GM21576 (cell line): ENCODE results near the gene NPRL2.

Experiments used
- ATAC-seq: cut with Tn5 transposase; IDR thresholded peaks from one replicate; pipeline ENCODE4 v1.9.1; 2021; ENCODE audit warnings: mild to moderate bottlenecking, moderate library complexity; ENCODE audit not compliant: unreplicated experiment

The NPRL2 gene

DNA sequence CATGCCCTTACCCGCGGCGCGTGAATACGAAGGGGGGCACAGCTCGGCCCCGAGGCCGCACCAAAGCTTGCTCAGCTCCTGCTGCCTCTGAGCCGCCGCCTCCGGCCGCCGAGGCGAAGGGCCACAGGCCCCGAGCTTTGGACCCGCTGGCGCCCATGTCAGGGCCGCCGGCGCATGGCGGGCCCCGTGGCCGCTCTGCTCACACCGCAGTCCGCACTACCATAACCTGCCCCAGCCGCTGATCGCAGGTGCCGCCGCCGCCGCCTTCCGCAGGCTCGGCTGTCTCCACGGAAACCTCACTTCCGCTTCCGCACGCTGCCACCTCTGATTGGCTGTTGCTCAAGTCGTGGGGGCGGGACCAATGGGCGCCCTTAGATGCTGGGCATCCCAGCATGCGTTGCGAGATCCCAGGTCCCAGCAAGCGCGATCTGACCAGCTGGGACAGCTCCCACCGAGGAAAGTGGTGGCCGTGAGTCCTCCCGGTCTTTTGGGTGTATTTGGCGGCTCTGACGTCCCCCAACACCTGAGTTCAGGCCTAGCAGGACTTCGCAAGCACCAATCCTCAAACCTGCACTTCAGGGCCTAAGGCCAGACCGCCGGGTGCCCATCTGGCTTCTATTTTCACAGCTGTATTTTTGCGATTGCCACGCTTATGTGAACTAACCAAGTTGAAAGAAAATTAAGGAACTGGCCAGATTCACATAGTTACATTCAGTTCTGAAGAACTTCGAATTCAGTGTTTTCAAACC is 22.5 kb downstream of the NPRL2 start, which contains the start of gene TUSC2:
Gene TUSC2, minus strand, starts transcription at position 281 of the 749 bp plus-strand sequence. Its CDS starts 124 bp downstream, at position 157.
- ATAC-seq: peak; percentile 86

DNA sequence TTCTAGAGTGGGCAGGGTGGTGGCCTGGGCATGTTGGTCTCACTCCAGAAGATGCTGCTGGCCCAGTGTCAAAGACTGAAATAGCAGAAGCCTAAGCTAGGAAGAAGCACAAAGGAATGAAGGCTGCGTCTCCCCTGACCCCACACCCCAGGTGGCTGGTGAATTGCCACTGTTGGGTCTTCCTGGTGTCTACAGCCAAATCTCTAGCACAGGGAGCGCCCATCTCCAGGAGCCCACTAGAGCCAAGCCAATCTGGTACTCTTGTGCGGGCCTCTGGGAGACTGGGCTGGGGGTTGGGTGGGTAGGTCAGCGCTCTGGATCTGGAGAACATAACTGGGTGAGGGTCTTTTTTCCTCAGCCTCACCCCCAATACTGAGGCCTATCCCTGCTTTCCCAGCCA is 23.4 kb downstream of the NPRL2 start:
- no peak for ATAC-seq

- no peak for ATAC-seq
These were observed 24.4 kb downstream of the NPRL2 start for GRCh38 chr3:50326182-50326541.

- no peak for ATAC-seq
These were observed 24.9 kb downstream of the NPRL2 start for GRCh38 chr3:50325497-50326181.

- ATAC-seq: no peak
These were observed 25.5 kb downstream of the NPRL2 start for GRCh38 chr3:50325113-50325480.

DNA sequence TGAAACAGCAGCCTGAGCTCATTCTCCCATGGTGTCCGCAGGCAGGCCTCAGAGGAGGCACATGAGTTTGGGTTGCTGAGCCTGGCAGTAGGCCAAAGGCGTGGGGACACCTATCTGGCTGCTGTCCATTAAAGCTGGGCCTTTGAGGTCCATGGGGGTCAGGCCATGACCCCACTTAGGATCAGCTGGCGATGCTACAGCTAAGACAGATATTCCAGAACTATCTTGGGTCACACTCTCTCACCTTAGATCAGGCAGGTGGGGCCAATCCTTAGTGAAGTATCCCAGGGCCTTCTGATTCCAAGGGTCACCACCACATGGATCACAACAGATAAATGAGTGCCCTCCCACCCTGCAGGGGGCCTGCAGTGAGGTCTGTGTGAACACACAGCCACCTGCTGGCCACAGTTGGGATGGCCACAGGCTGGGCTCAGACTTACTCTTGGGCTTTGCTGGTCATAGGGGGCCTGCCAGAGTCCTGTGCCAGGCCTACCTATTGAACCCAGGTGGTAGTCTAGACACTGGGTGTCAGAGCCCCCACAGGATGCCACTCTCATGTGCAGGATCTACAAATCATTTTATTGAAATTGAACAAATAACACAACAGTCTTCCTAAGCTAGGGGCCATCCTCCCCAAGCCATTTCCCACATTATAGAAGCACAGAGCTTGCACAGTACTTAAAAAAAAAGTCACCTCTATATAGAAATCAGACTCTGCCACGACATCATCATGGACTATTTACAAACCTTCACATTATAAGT is 26.0 kb downstream of the NPRL2 start:
- no peak for ATAC-seq

DNA sequence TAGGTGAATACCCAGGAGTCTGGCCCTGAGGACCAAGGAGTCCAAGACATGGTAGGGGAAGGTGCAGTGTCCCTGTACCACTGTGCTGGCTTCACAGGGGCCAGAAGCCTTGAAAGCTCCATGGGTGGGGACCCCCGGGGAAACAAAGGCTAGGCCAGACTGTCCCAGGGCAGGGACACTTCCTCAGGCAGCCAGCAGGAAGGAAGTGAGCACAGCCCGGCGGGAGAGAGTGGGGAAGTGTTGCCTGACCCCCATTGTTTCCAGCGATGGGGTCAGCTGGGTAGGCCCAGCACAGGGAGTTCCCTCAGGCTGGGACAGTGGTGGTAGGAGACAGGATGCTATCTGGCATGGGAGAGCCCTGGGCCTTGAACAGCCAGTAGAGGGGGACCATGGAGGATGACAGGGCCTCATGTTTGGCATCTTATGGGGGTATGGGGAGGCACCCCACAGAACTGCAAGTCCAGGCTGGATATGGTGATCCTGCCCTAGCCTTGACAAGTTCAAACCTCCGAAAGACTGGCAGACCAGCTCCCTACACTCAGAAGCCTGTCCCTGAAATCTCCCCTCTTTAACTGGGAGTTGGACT is 26.9 kb downstream of the NPRL2 start:
- no peak for ATAC-seq

GRCh38 chr3:50323092-50323600 is 27.4 kb downstream of the NPRL2 start:
- ATAC-seq: no peak

DNA sequence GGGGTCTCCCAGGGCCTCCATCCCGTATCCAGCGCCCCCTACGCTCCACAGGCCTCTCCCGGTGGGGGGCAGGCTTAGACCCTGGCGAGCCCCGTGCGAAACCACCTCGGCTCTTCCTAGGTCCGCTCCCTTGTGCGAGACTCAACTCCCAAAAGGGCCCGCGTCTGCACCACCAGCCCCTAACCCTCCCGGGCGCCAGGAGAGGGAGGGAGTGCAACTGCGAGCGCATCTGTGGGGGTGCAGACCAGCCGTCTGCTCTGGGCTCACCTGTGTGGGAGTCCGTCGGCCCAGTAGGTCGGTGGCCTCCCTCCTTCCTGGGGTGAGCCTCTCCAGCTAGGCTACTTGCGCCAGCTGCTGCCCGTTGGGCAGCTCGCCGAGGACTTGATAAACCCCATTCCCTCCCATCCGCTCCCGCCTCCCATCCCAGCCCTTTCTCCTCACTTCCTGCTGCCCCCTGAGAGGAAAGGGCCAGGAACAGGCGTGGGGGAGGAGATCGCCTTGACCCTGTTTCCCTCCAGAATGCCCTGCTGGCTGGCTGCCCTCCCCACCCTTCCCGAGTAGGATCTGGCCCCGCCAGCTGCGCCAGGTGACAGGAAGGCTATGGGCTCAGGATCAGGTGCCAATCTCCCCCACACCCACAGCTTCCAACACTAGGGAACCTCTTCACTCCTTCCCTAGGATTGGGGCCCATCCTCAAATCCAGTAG is 28.0 kb downstream of the NPRL2 start, which contains the start of gene HYAL2:
Gene HYAL2, minus strand, starts transcription at position 360 of the 706 bp plus-strand sequence. CDS start 2,256 bp downstream, outside the sequence.
- ATAC-seq: no peak

DNA sequence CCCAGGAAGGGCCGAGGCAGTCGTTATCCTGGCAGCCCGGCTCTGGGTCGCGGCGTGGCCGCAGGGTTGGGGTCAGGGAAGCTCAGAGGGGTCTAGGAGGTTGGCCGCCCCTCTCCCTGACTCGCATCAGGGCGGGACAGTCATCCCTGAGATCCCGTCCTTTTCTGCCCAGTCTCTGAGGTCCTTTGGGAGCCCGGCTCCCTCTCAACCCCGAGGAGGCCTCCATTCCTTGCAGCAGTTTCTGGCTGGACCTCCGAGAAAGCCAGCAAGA is 28.5 kb downstream of the NPRL2 start:
- no peak for ATAC-seq

GRCh38 chr3:50321336-50322114 is 29.1 kb downstream of the NPRL2 start:
- ATAC-seq: peak; percentile 61

DNA sequence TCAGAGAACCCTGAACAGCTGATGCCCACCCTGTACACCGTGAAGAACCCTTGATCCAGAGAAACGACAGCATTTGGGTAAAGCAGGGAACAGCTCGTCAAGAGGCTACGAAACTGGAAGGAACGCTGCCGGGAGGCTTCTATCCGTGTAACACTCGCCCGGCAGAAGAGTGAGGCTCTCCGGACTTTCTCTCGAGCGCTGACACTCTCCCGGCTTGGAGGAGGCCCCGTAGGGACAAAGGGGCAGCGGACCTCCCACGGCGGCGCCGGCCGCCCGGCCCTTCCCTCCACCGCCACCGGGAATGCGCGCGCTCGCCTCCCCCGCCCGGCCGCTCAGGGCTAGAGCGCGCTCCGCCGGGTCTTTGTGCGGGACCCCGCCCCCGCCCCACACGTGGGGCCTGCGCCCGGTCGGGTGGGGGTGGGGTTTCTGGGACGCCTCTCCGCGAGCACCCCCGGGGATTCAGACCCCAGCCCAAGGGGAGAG is 29.7 kb downstream of the NPRL2 start:
- peak; percentile 37 for ATAC-seq

DNA sequence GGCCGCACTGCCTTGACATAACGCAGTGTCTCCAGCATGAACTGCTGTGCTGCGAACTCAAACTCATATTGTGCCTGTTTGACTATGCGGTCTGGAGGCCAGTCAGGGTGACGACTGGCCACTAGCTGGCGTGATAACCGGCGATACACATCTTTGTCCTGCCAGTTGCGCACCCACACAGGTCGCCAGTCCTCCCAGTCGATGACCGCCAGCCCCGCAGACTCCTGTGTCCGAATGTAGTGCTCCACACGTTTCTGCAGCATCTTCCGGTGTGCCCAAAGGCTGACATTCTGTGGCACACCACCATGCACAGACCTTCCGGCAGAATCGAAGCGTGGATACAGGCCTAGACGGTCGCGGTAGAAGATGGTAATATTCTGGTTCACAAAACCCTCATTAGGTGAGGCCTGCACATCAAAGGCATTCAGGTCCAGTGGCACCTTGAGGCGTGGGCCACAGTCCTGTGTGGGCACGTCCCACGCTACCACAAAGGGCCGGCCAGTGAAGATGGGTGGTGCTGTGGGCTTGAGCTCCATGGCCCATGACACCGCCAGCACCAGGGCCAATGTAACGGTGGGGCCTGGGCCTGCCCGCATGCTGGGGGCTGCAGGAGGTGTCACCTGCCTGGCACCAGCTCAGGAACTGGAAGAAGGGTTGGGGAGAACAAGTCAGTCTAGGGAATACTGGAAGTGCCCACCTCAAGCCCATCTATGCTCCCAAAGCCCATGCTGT is 30.5 kb downstream of the NPRL2 start:
- ATAC-seq: no peak

DNA sequence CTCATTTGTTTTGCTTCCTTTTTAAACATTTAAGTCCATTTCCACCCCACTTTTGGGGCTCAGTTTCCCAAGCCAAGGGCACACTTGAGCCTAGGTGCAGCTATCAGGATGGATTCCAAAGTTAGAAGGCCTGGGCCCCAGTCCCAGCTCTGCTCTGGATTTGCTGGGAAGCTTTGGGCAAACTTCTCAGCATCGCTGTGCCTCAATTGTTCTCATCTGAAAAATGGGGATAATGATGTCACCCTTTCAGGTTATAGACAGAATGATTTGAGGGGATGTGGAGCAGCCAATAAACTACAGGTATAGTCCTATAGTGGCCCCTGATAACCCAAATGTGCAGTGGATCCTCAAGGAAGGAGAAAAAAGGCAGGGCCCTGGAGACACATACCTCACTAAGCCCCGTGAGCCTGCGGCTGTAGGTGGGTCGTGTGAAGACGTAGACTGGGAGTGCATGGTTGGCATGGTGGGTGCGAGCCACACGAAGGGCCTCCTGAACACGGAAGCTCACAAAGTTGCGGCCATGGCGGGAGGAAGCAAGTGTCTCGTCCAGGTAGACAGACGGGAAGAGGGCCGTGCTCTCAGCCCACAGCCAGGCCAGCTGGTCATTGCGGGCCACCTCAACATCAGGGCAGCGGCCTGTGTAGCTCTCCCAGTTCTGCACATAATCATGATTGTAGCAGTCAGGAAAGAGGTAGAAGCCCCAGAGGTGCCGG is 31.2 kb downstream of the NPRL2 start:
- no peak for ATAC-seq

DNA sequence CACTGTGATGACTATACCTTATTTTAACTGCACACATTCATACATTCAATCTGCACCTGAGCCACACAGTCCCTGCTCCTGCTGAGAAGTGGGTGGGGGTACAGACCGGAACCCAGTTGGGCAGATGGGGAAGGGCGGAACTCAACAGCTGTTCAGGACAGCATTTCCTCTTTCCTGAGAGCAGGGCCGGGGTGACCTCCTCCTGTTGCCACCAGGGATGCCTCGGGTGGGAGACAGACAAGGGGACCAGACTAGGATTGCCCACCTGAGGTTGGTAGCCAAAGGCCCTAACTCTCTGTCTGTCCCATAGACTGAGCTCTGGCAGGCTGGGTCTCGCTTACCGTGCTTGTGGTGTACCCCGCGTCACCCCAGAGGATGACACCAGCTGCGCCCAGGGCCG is 32.0 kb downstream of the NPRL2 start:
- no peak for ATAC-seq

GRCh38 chr3:50318163-50318562 is 32.4 kb downstream of the NPRL2 start:
- ATAC-seq: no peak

- no peak for ATAC-seq
These were observed 33.3 kb downstream of the NPRL2 start for GRCh38 chr3:50317300-50317699.

- no peak for ATAC-seq
These were observed 33.8 kb downstream of the NPRL2 start for GRCh38 chr3:50316657-50317242.
